Smooth muscle cell (in vitro differentiated cells): ENCODE measurements around the gene TAF10. TPM values are rescaled to one million over a fixed set of nuclear protein-coding genes. Genes with fewer than 3 reads are reported as not detected.

Experiments used
- DNase-seq: peaks from one replicate; lab custom pipeline; 2025; ENCODE audit not compliant: unreplicated experiment; lab: John Stamatoyannopoulos, UW
- H2AFZ ChIP-seq: fragments of 200-600 bp; sonication (generic); 2 replicates; pipeline ENCODE4 v1.6.0; 2016; ENCODE audit warnings: antibody characterized with exemption, low read depth, mild to moderate bottlenecking
- H3F3A ChIP-seq: fragments of 200-600 bp; sonication (generic); 2 replicates; pipeline ENCODE4 v1.6.0; 2017; ENCODE audit warnings: antibody characterized with exemption, low read depth
- H3K27ac ChIP-seq: fragments of 200-600 bp; sonication (generic); 2 replicates; pipeline ENCODE4 v1.5.1; 2016; ENCODE audit warnings: low read depth, mild to moderate bottlenecking
- H3K27me3 ChIP-seq: fragments of 200-600 bp; sonication (generic); 2 replicates; pipeline ENCODE4 v1.6.1; 2016; ENCODE audit warnings: low read depth, mild to moderate bottlenecking
- H3K36me3 ChIP-seq: fragments of 200-600 bp; sonication (generic); 2 replicates; pipeline ENCODE4 v1.5.1; 2016; ENCODE audit warnings: low read depth
- H3K4me1 ChIP-seq: fragments of 200-600 bp; sonication (generic); 2 replicates; pipeline ENCODE4 v1.5.1; 2016; ENCODE audit warnings: low read depth
- H3K4me2 ChIP-seq: fragments of 200-600 bp; sonication (generic); 2 replicates; pipeline ENCODE4 v1.6.0; 2016; ENCODE audit warnings: mild to moderate bottlenecking
- H3K4me3 ChIP-seq: fragments of 200-600 bp; sonication (generic); 2 replicates; pipeline ENCODE4 v1.5.1; 2016; ENCODE audit warnings: mild to moderate bottlenecking
- H3K79me2 ChIP-seq: fragments of 200-600 bp; sonication (generic); 2 replicates; pipeline ENCODE4 v1.6.0; 2016; ENCODE audit warnings: low read depth, mild to moderate bottlenecking
- H3K9ac ChIP-seq: fragments of 200-600 bp; sonication (generic); 2 replicates; pipeline ENCODE4 v1.6.0; 2016; ENCODE audit warnings: low read depth
- H3K9me3 ChIP-seq: fragments of 200-600 bp; sonication (generic); replicated peaks from 2 replicates; pipeline ENCODE4 v1.5.1; 2016; ENCODE audit warnings: low read depth
- H4K20me1 ChIP-seq: fragments of 200-600 bp; sonication (generic); 2 replicates; pipeline ENCODE4 v1.6.0; 2016; ENCODE audit warnings: low read depth
- CTCF ChIP-seq: fragments of 200-600 bp; sonication (generic); IDR thresholded peaks from 2 replicates; pipeline ENCODE4 v1.5.1; 2017; ENCODE audit warnings: borderline replicate concordance, mild to moderate bottlenecking, antibody characterized with exemption; ENCODE audit not compliant: insufficient read depth, poor library complexity, severe bottlenecking
- WGBS: methylation state at CpG from one replicate; pipeline ENCODE4 v1.1.7; 2016; ENCODE audit warnings: low lambda C conversion rate; 5-methylcytosine and 5-hydroxymethylcytosine counted together
- polyA plus RNA-seq: library from polyadenylated mRNA; unstranded; fragments of >200 nt; fragmentation: Nextera tagmentation; extraction: Ambion mirVana; gene quantifications from 2 replicates; pipeline ENCODE4 v1.2.1, GENCODE V29; 2016
- total RNA-seq: library from RNA; depleted of rRNA; stranded (reverse); fragments of >200 nt; gene quantifications from 2 replicates; pipeline ENCODE4 v1.2.3, GENCODE V29; 2014

TAF10 gene
- total and polyA plus RNA-seq, 2 experiments from 2014 or later = 83.3 to 373 TPM

- no peak for TF ChIP-seq CTCF
- Histone ChIP-seq H3K79me2 (no peaks in the 10 kb centered on the region), H3K9ac (no peak overlapping the region), H3K27me3 (no peaks in the 10 kb centered on the region), H2AFZ (no peak overlapping the region), H3K9me3 (no peaks in the 10 kb centered on the region), H3K4me3 (no peak overlapping the region), H3F3A (peaks cover 1% of the 10 kb centered on the region), H3K4me2 (no peak overlapping the region), H4K20me1 (no peaks in the 10 kb centered on the region), H3K27ac (no peak overlapping the region), H3K36me3 (no peaks in the 10 kb centered on the region), H3K4me1 (peaks cover 11% of the 10 kb centered on the region)
- 95% methylated on average over 31 of the region's 31 CpGs for WGBS
- no peak for DNase-seq
Measured at GRCh38 chr11:6623391-6624363, 11.7 kb upstream of the TAF10 start.

DNA sequence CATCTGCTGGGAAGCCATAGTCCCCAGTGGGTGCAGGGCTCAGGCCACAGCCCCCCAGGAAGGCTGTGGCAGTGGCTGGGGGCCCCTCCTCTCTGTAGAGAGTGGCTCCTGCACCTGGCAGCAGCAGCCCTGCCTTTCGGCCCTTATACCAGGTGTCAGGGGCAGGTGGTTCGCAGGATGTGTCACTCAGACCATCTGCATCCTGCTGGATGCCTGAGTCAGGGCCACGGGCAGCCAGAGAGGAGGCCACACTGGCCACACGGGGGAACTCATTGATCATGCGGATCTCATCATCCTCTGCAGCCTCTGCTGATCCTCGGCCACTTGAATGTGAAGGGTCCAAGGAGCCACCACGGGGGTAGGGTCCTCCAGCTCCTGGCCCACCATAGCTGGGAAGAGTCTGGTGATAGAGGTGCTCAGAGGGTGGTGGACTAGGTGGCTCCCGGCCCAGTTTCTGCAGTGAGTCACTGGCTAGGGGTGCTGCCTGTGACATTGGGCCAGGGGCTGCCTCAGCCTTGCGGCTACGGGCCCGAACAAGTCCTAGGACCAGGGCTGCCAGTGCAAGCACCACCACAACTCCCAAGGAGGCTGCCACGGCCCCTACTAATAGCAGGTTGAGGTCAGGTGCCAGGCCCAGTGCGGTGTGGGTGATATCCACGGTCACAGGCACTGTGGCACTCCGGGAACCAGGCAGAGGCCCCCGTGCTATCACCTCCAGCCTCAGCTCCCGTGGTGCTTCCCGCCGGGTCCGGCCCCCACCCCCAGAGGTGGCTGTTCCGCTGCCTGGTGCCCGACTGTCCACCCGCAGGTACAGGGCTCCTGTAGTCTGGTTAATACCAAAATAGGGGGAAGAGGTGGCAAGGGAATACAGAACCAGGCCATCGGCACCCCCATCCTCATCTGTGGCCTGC lies 10.5 kb upstream of the TAF10 start:
- Histone ChIP-seq H3K4me1 (peaks cover 13% of the 10 kb centered on the region), H3K9ac (no peak overlapping the region), H2AFZ (no peak overlapping the region), H4K20me1 (no peaks in the 10 kb centered on the region), H3K79me2 (no peaks in the 10 kb centered on the region), H3K27ac (no peak overlapping the region), H3K4me2 (no peak overlapping the region), H3K4me3 (no peak overlapping the region), H3K9me3 (no peaks in the 10 kb centered on the region), H3K36me3 (no peaks in the 10 kb centered on the region), H3K27me3 (no peaks in the 10 kb centered on the region), H3F3A (peaks cover 5% of the 10 kb centered on the region)
- TF ChIP-seq CTCF = no peak
- no peak for DNase-seq
- 92% methylated on average over 24 of the region's 24 CpGs for WGBS

DNA sequence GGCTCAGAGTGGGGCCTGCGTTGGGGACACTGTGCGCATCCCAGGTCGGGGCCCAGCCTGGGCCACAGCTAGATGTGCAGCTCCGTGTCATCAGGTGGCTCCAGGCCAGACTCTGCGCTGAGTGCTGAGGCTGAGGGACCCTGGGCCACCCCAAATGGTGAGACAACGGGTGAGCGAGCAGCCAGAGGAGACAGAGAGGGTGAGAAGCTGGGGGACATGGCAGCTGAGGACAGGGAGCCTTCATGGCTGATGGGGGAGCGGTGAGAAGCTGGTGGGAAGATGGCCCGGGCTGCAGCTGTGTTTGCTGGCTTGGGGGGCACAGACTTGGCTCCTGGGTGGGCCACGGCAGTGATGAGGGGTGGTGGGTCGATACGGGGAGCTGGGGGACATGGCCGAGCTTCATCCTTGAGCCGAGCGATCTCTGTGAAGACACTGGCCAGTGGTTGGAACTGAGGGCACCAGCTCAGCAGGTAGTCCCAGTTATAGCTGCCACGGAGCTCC lies 9.7 kb upstream of the TAF10 start:
- no peak overlapping the region for H3K9ac ChIP-seq
- H3K4me3 ChIP-seq = no peak overlapping the region
- DNase-seq = no peak
- no peak for TF ChIP-seq CTCF
- no peaks in the 10 kb centered on the region for H3K27me3 ChIP-seq
- no peak overlapping the region for H3K4me2 ChIP-seq
- peaks cover 5% of the 10 kb centered on the region for H3F3A ChIP-seq
- WGBS = 92% methylated on average over 16 of the region's 16 CpGs
- no peaks in the 10 kb centered on the region for H3K79me2 ChIP-seq
- H3K4me1 ChIP-seq = peaks cover 13% of the 10 kb centered on the region
- H2AFZ ChIP-seq = no peak overlapping the region
- no peaks in the 10 kb centered on the region for H3K36me3 ChIP-seq
- no peaks in the 10 kb centered on the region for H3K9me3 ChIP-seq
- H3K27ac ChIP-seq = no peak overlapping the region
- H4K20me1 ChIP-seq = no peaks in the 10 kb centered on the region
